DMS53 (cell line): ENCODE results near the gene USP8.
"Not testable (repeated sequence)": the region's sequence is repeated elsewhere in the genome, so short reads cannot be mapped to it uniquely, and the experiment has no call there.

Source experiments
- DNase-seq: peaks from one replicate; lab custom pipeline; 2025; lab: John Stamatoyannopoulos, UW

Gene USP8

GRCh38 chr15:50424066-50424890 lies at the start of gene USP8:
Gene USP8, plus strand, starts transcription at chr15:50424405. Its CDS starts 14,669 bp downstream, at chr15:50439074.
- DNase-seq, result peak; percentile 99

- no peak for DNase-seq
Observed at GRCh38 chr15:50377867-50378751, 46.1 kb upstream of the USP8 start.

DNA sequence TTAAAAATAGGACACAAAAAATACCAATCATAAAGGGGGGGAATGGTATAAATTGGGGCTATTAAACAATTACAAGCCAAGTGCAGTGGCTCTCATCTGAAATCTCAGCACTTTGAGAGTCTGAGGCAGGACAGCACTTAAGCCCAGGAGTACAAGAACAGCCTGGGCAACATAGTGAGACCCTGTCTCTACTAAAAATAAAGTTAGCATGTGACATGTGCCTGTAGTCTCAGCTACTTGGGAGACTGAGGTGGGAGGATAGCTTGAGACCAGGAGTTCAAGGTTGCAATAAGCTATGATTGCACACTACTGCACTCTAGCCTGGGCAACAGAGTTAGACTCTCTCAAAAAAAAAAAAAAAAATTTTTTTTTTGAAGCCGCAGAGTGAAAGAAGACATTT lies 45.4 kb upstream of the USP8 start:
- DNase-seq, result no peak

DNA sequence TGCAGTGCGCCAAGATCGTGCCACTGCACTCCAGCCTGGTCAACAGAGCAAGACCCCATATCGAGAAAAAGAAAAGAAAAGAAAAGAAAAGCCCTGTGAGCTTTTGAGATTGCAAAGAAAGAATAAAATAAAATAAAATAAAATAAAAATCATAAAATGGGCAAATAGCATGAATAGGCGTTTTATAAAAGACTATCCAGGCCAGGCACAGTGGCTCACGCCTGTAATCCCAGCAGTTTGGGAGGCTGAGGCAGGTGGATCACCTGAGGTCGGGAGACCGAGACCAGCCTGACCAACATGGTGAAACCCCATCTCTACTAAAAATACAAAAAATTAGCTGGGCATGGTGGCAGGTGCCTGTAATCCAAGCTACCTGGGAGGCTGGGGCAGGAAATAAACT lies 44.8 kb upstream of the USP8 start:
- not testable (repeated sequence) for DNase-seq

GRCh38 chr15:50380089-50380488 lies 44.1 kb upstream of the USP8 start:
- DNase-seq, result no peak

DNA sequence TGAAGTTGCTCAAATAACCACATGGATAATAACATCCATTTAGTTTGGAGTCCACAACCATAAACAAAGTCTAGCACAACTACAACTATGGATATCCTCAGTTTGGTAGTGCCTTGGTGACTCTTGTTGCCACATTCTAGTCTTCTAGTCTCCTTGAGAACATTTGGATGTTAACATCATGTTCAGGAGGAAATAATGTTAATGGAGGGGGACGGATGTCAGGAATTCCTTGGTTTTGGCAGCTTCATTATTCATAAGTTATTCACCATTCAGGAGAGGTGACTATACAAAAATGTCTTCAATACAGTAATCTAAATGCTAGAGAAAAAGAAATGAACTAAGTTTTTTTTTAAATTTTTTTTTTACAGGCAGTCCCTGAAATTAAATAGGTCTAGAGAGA lies 42.8 kb upstream of the USP8 start:
- DNase-seq, result no peak

GRCh38 chr15:50382408-50382807 lies 41.8 kb upstream of the USP8 start:
- not testable (repeated sequence) for DNase-seq

GRCh38 chr15:50390554-50391264 lies 33.5 kb upstream of the USP8 start:
- peak; percentile 81 for DNase-seq

DNA sequence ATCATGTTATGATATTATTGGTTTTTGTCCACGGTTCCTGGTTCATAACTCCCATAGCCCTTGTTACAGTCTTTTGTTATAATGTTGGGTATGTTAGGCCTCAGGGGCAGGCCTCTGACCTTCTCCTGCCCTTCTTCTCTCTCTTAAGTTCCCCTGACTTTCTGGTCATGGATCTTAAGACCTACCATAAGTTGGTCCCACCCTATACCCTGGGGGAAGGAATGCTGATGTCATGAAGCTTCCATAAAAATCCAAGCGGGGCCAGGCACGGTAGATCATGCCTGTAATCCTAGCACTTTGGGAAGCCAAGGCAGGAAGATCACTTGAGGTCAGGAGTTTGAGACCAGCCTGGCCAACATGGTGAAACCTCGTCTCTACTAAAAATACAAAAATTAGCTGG lies 32.6 kb upstream of the USP8 start:
- not testable (repeated sequence) for DNase-seq

- no peak for DNase-seq
Observed at GRCh38 chr15:50411870-50412269, 12.3 kb upstream of the USP8 start.

DNA sequence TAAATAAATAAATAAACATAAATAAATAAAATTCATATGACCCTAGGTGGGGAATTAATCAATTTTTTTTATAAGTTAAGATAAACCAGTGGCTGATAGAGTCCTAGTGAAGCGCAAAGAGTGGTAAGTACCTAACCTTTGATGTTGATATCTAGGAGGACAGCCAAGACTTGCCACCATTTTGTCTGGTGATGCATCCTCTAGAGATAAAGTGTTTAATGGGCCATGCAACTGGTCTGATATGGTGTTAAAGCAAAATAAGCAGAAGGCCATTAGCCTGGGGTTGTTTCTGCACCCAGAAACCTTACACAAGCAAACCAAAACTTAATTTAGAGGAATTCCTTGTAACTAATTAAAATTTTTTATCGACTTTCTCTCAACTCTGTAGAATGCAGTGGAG lies 9.6 kb upstream of the USP8 start:
- DNase-seq, result no peak

DNA sequence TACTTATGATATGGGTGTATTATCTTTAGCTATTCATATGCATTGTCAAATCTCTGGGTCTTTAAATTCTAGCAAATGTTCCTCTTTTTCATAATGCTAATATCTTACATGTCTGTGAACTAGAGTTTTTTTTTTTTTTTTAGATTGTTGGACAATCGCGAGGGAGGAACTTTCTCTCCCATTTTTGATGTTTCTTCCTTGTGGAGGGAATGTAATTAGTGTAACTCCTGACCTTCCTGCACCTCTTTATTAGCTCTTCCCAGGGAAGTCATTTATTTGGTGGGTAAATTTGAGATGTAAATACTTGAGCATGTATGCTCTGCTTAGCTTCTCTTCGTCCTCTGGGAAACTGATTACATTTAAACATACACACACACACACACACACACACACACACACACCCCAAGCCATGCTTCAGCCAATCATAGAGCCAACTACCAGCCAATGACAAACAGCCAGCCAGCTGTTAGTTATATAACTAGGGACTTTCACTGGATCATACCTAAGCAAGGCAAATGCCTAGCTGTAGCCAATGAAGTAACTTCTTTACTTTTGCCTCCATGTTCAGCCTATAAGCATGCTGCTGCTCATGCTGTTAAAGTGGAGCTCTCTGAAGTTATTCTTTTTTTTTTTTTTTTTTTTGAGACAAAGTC lies 8.3 kb upstream of the USP8 start:
- peak; percentile 76 for DNase-seq

DNA sequence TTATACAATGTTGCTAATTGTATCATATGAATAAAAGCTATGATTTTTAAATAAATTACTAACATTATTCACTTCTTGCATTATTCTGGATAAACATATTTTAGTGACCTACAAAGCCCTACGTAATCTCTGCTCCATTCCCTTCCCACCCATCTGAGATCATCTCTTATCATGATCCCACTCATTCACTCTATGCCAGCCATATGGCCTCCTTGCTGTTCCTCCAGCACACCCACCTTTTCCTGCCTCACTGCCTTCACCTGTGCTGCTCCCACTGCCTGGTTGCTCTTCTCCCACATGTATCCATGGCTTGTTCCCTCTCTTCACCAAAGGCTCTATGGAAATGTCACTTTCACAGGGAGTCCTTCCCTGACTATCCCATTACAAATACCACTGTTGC lies 7.3 kb upstream of the USP8 start:
- no peak for DNase-seq

DNA sequence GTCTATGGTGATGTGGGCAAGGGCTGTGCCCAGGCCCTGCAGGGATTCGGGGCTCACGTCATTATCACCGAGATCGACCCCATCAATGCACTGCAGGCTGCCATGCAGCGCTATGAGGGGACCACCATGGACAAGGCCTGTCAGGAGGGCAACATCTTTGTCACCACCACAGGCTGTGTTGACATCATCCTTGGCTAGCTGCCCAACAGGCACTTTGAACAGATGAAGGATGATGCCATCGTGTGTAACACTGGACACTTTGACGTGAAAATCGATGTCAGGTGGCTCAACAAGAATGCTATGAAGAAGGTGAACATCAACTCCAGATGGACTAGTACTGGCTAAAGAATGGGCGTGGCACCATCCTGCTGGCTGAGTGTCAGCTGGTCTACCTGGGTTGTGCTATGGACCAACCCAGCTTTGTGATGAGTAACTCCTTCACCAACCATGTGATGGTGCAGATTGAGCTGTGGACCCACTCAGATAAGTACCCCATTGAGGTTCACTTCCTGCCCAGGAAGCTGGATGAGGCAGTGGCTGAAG lies 6.1 kb upstream of the USP8 start:
- peak; percentile 70 for DNase-seq

GRCh38 chr15:50425219-50425618 lies 1.0 kb downstream of the USP8 start:
- peak; percentile 15 for DNase-seq

- DNase-seq, result not testable (repeated sequence)
Observed at GRCh38 chr15:50425678-50426246, 1.6 kb downstream of the USP8 start.

GRCh38 chr15:50426428-50426827 lies 2.2 kb downstream of the USP8 start:
- DNase-seq, result no peak

DNA sequence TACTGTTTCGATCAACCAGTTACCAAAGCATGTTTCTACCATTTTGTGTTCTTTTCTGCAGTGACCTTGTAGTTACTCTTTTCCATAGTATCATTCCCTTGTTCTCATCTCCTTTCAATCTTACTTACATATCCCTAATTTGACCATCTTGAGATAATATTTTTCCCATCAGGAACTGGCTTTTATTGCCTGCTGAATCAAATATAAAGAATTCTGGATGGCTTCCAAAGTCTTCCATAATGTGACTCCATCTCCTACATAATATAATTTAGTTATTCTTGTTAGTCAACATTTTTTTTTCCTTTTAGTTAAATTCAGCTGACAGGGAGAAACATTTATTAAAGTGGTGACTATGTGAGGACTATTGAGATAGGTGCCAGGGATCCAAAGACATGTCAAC lies 7.0 kb downstream of the USP8 start:
- no peak for DNase-seq

GRCh38 chr15:50432230-50432629 lies 8.0 kb downstream of the USP8 start:
- DNase-seq, result no peak

- no peak for DNase-seq
Observed at GRCh38 chr15:50435772-50436171, 11.6 kb downstream of the USP8 start.

GRCh38 chr15:50438251-50438650 lies 14.0 kb downstream of the USP8 start:
- no peak for DNase-seq
